GM12875 (cell line): ENCODE measurements around the gene PTX4.

Experiments
- H3K4me3 ChIP-seq: one replicate; pipeline ENCODE4 v1.5.1; 2011; ENCODE audit warnings: low read depth, low read length, control low read depth
- CTCF ChIP-seq: IDR thresholded peaks from 2 replicates; pipeline ENCODE4 v1.5.1; 2011; ENCODE audit warnings: low read depth, mild to moderate bottlenecking, control low read depth, inconsistent platforms, low read length, moderate library complexity, borderline replicate concordance; ENCODE audit not compliant: insufficient read depth

Gene PTX4

GRCh38 chr16:1488619-1489018 lies at the start of gene PTX4:
Gene PTX4, minus strand, starts transcription at chr16:1488944. Its CDS starts 35 bp downstream, at chr16:1488909.
- no peak within 1 kb of the TSS for H3K4me3 ChIP-seq
- no peak for TF ChIP-seq CTCF

- no peak overlapping the region for H3K4me3 ChIP-seq
- no peak for TF ChIP-seq CTCF
Observed at GRCh38 chr16:1537763-1538289, 49.1 kb upstream of the PTX4 start.

- H3K4me3 ChIP-seq = no peak overlapping the region
- TF ChIP-seq CTCF = no peak
Observed at GRCh38 chr16:1537138-1537577, 48.4 kb upstream of the PTX4 start.

- H3K4me3 ChIP-seq = no peak overlapping the region
- TF ChIP-seq CTCF = no peak
Observed at GRCh38 chr16:1536601-1537000, 47.9 kb upstream of the PTX4 start.

- no peak for TF ChIP-seq CTCF
- H3K4me3 ChIP-seq = no peak overlapping the region
Observed at GRCh38 chr16:1535391-1536291, 46.9 kb upstream of the PTX4 start.

- peak overlapping the region; percentile 46 for H3K4me3 ChIP-seq
- TF ChIP-seq CTCF = no peak
Observed at GRCh38 chr16:1534021-1535020, 45.6 kb upstream of the PTX4 start.
